Heart right ventricle (tissue), 16 donors: ENCODE data around the gene PCDH1. TPM values are rescaled to one million over a fixed set of nuclear protein-coding genes. Genes with fewer than 3 reads are reported as not detected.

Experiments
- ATAC-seq, 8 donors: fragments of 200-7000 bp; cut with Tn5 transposase; one replicate each; pipeline ENCODE4 v1.9.1; 2020; ENCODE audit warnings: mild to moderate bottlenecking in 8 of 8, moderate library complexity in 8 of 8, moderate number of reproducible peaks in 1 of 8
- DNase-seq, 2 donors: peaks; one replicate each; pipeline ENCODE4 v3.0.0-alpha.2; 2020
- H3K27ac ChIP-seq, 10 donors: fragments of 200-600 bp; sonication (generic) in 2 of 10; one replicate each; pipeline versions ENCODE4 v1.5.0 to v1.8.0; 2020 to 2022; ENCODE audit warnings: mild to moderate bottlenecking in 3 of 10
- H3K27me3 ChIP-seq, 7 donors: fragments of 200-600 bp; one replicate each; pipeline ENCODE4 v1.8.0; 2021 to 2022; ENCODE audit warnings: mild to moderate bottlenecking in 2 of 7
- H3K36me3 ChIP-seq, 9 donors: fragments of 200-600 bp; sonication (generic) in 1 of 9; one replicate each; pipeline versions ENCODE4 v1.5.0 to v1.8.0; 2020 to 2022; ENCODE audit warnings: mild to moderate bottlenecking in 2 of 9
- H3K4me1 ChIP-seq, 9 donors: fragments of 200-600 bp; sonication (generic) in 1 of 9; one replicate each; pipeline versions ENCODE4 v1.5.0 to v1.8.0; 2020 to 2022; ENCODE audit warnings: mild to moderate bottlenecking in 4 of 9
- H3K4me3 ChIP-seq, 10 donors: fragments of 200-600 bp; sonication (generic) in 2 of 10; one replicate each; pipeline versions ENCODE4 v1.5.0 to v1.8.0; 2020 to 2022; ENCODE audit warnings: mild to moderate bottlenecking in 7 of 10, moderate library complexity in 2 of 10
- H3K9me3 ChIP-seq, 11 donors: fragments of 200-600 bp in 10 of 11; sonication (generic) in 2 of 11; one replicate each; pipeline versions ENCODE4 v1.5.0 to v1.8.0; 2013 to 2022; ENCODE audit warnings: mild to moderate bottlenecking in 2 of 11, control low read depth in 1 of 11, moderate library complexity in 1 of 11
- CTCF ChIP-seq, 9 donors: fragments of 200-600 bp; sonication (generic) in 2 of 9; IDR thresholded peaks; one replicate each; pipeline versions ENCODE4 v1.5.0 to v1.8.0; 2021 to 2022; ENCODE audit warnings: antibody characterized with exemption in 9 of 9, mild to moderate bottlenecking in 5 of 9, moderate library complexity in 1 of 9
- WGBS, 2 donors: extraction: QIAGEN DNeasy Blood & Tissue Kit; methylation state at CpG; one replicate each; pipeline ENCODE4 v1.1.7; 2013; ENCODE audit warnings: inconsistent platforms in 1 of 2; 5-methylcytosine and 5-hydroxymethylcytosine counted together
- intact Hi-C, 10 donors: fragments of 100-400 bp; cut with DNase I; formaldehyde crosslinking; loops; one replicate each; pipeline versions ENCODE4 v1.11.1 to v1.14.2; 2022
- polyA plus RNA-seq, 2 donors: library from polyadenylated mRNA; stranded (reverse); fragments of 200-250 nt; gene quantifications; one replicate each; pipeline ENCODE4 v1.2.3, GENCODE V29; 2013
- total RNA-seq, 10 donors: library from RNA; stranded (reverse); fragmentation: NEBNext Ultra II Directional in 3 of 10; extraction: Animal tissue kit (Norgen Biotek cat#: 25700) in 3 of 10; gene quantifications; one replicate each; pipeline versions ENCODE4 v1.2.1 to v1.2.4, GENCODE V29; 2021 to 2023
- donor health status: Arrhythmogenic right ventricular cardiomyopathy.
- donor health status: ischemic (EF 13 %, LVEDD 7.1; RV severe dilation, severe dysfunction).
- donor health status: healthy with polysubstance abuse.
- donor health status: DM: no; HTN: yes; CAD: no.
- donor health status: DM: no; HTN: no; CAD: no.
- donor health status: ischemic (EF 25% LVEDD 6.9; RV normal size, moderate dysfunction).
- donor health status: ischemic (EF 25% LVEDD 5.7; RV mildly dilated, moderate dysfunction).
- donor health status: healthy.
- donor health status: DM: yes; HTN: yes; CAD: no.
- donor health status: Ischemic cardiomyopathy.
- donor health status: ischemic (EF 35%, LVEDD 5.7; RV mildly dilated, moderate dysfunction).
- donor health status: nonischemic (EF 11% LVEDD 7.7; RV severe dilation, severe dysfunction).
- donor health status: DM: yes; HTN: yes; CAD: no.
- donor health status: PGD.
- donor health status: ischemic (EF 29% LVEDD 5.4; RV normal size, mild dysfunction).
- donor health status: nonischemic (EF 23%, LVEDD 6.1; RV moderate dilation, normal function).

PCDH1 gene
- total and polyA plus RNA-seq, 12 donors = 8.4 to 45.8 (median 17.9) TPM

DNA sequence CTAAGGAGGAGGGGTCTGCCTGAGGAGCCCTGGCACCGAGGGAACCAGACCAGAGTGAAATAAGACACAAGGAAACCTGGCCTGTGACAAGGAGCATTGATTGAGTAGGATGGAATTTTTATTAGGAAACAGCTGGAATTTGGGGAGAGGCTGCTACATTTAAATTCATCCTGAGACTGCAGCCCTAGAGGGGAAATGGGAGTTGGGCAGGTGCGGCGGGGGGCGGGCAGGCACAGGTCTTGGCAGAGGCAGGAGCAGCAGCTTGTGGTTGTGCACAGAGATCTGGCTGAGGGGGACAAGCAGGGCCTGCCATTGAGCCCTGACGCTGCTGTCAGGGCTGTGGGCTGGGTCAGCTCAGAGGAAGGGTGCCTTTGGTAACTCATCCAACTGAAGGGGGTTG lies 71.6 kb downstream of the PCDH1 start:
- TF ChIP-seq CTCF (IDR thresholded peaks at IDR 0.05) = no peak

GRCh38 chr5:141805874-141806595 lies 72.2 kb downstream of the PCDH1 start:
- peak overlapping the region; percentile 59 to 93 (median 81) for H3K27ac ChIP-seq
- intact Hi-C loops = loop anchor here in 6 of 10 donors (2.0 to 5.0 kb wide), 6 partner anchors 41 to 104 kb away; partner anchors contain the start of gene PCDH1 (in 2 of the 6)
- DNase-seq (peak; percentile 29 to 74), ATAC-seq (peak; percentile 75 to 93 (median 91))
- peaks cover 16 to 67% (median 48%) of the 10 kb centered on the region in 9 donors for H3K4me1 ChIP-seq
- no peaks in the 10 kb centered on the region for H3K36me3 ChIP-seq
- WGBS, 2 donors = 36 to 42% methylated on average over 10 of the region's 10 CpGs
- H3K27me3 ChIP-seq = peaks cover 0 to 56% (median 18%) of the 10 kb centered on the region in 7 donors
- TF ChIP-seq CTCF (IDR thresholded peaks at IDR 0.05) = peak in 1 of 9 donors; percentile 31
- H3K9me3 ChIP-seq = no peaks in the 10 kb centered on the region
- H3K4me3 ChIP-seq = no peak overlapping the region

More for the DNA sequence above, 71.6 kb downstream of the PCDH1 start:
- no peak overlapping the region for H3K4me3 ChIP-seq
- ATAC-seq (peak in 3 of 8 donors; percentile 15 to 29 (median 25)), DNase-seq (no peak)
- H3K36me3 ChIP-seq = no peaks in the 10 kb centered on the region
- H3K27ac ChIP-seq = peak overlapping the region; percentile 59 to 93 (median 81)
- H3K9me3 ChIP-seq = no peaks in the 10 kb centered on the region
- H3K27me3 ChIP-seq = peaks cover 0 to 62% (median 24%) of the 10 kb centered on the region in 7 donors
- intact Hi-C loops = loop anchor here in 6 of 10 donors (2.0 to 5.0 kb wide), 6 partner anchors 41 to 104 kb away; partner anchors contain the start of gene PCDH1 (in 2 of the 6)
- WGBS, 2 donors = 33 to 44% methylated on average over 5 of the region's 5 CpGs
- H3K4me1 ChIP-seq = peaks cover 16 to 72% (median 48%) of the 10 kb centered on the region in 9 donors

GRCh38 chr5:141804475-141804874 lies 73.7 kb downstream of the PCDH1 start:
- H3K27me3 ChIP-seq = peaks cover 0 to 51% (median 11%) of the 10 kb centered on the region in 7 donors

More at GRCh38 chr5:141804475-141804874, 73.7 kb downstream of the PCDH1 start:
- Histone ChIP-seq H3K36me3 (no peaks in the 10 kb centered on the region), H3K27ac (peak overlapping the region in 9 of 10 donors; percentile 65 to 93 (median 81)), H3K4me3 (no peak overlapping the region), H3K4me1 (peaks cover 16 to 74% (median 48%) of the 10 kb centered on the region in 9 donors), H3K9me3 (no peaks in the 10 kb centered on the region)
- DNase-seq (no peak), ATAC-seq (no peak)
- intact Hi-C loops = no loop called here
- TF ChIP-seq CTCF (IDR thresholded peaks at IDR 0.05) = no peak
- WGBS, 2 donors = 34 to 35% methylated on average over 5 of the region's 5 CpGs

Other genes with a start within 250 kb of the PCDH1 start
- 10 to 100 TPM; 30.9 to 43.0 (median 32.7) TPM for gene HDAC3, start 241.6 kb downstream of the PCDH1 start, total RNA-seq
- gene HDAC3, start 241.6 kb downstream of the PCDH1 start, polyA plus RNA-seq = 10 to 100 TPM; 27.7 to 38.2 TPM
- gene RELL2, start 241.4 kb downstream of the PCDH1 start, total RNA-seq = 1 to 10 TPM in 2 of 10 donors, under 1 TPM in 8; 0.33 to 1.3 (median 0.51) TPM
- gene RELL2, start 241.4 kb downstream of the PCDH1 start, polyA plus RNA-seq = 1 to 10 TPM; 2.6 to 3.2 TPM
- 1 to 10 TPM; 1.2 to 6.5 (median 2.6) TPM for gene FCHSD1, start 227.0 kb downstream of the PCDH1 start, total RNA-seq
- 1 to 10 TPM; 2.9 to 6.8 TPM for gene FCHSD1, start 227.0 kb downstream of the PCDH1 start, polyA plus RNA-seq
- gene ARAP3, start 196.2 kb downstream of the PCDH1 start, total RNA-seq = 10 to 100 TPM; 10.8 to 21.9 (median 13.4) TPM
- 10 to 100 TPM; 13.7 to 27.3 TPM for gene ARAP3, start 196.2 kb downstream of the PCDH1 start, polyA plus RNA-seq
- 100 to 1,000 TPM in 6 of 10 donors, 10 to 100 TPM in 4; 82.1 to 192 (median 141) TPM for gene DELE1, start 45.5 kb upstream of the PCDH1 start, total RNA-seq
- 10 to 100 TPM; 50.1 to 69.8 TPM for gene DELE1, start 45.5 kb upstream of the PCDH1 start, polyA plus RNA-seq
- 10 to 100 TPM in 5 of 10 donors, 1 to 10 TPM in 5; 4.9 to 16.6 (median 9.6) TPM for gene PCDH12, start 79.8 kb upstream of the PCDH1 start, total RNA-seq
- 1 to 10 TPM; 3.6 to 3.7 TPM for gene PCDH12, start 79.8 kb upstream of the PCDH1 start, polyA plus RNA-seq
- 100 to 1,000 TPM in 6 of 10 donors, 10 to 100 TPM in 4; 84.6 to 130 (median 102) TPM for gene RNF14, start 90.7 kb upstream of the PCDH1 start, total RNA-seq
- gene RNF14, start 90.7 kb upstream of the PCDH1 start, polyA plus RNA-seq = 10 to 100 TPM; 20.3 to 44.9 TPM
- gene GNPDA1, start 134.6 kb upstream of the PCDH1 start, total RNA-seq = 10 to 100 TPM; 18.9 to 24.3 (median 20.9) TPM
- gene GNPDA1, start 134.6 kb upstream of the PCDH1 start, polyA plus RNA-seq = 10 to 100 TPM; 11.6 to 14.3 TPM
- 10 to 100 TPM; 52.7 to 67.4 (median 60.7) TPM for gene NDFIP1, start 230.4 kb upstream of the PCDH1 start, total RNA-seq
- gene NDFIP1, start 230.4 kb upstream of the PCDH1 start, polyA plus RNA-seq = 10 to 100 TPM; 25.2 to 52.8 TPM